Heart left ventricle (tissue), 16 donors: ENCODE data around the gene IKZF1. TPM values are rescaled to one million over a fixed set of nuclear protein-coding genes. Genes with fewer than 3 reads are reported as not detected.

Source experiments
- ATAC-seq, 4 donors: fragments of 200-7000 bp; cut with Tn5 transposase; one replicate each; pipeline ENCODE4 v1.9.1; 2020 to 2022; ENCODE audit warnings: moderate library complexity in 4 of 4, mild to moderate bottlenecking in 3 of 4, moderate number of reproducible peaks in 1 of 4
- DNase-seq, 5 donors: peaks; one replicate each; pipeline ENCODE4 v3.0.0-alpha.2; 2020
- H3K27ac ChIP-seq, 12 donors: fragments of 200-600 bp; sonication (generic) in 4 of 12; one replicate each; pipeline versions ENCODE4 v1.5.0 to v1.8.0; 2016 to 2022; ENCODE audit warnings: mild to moderate bottlenecking in 2 of 12
- H3K27me3 ChIP-seq, 9 donors: fragments of 200-600 bp; sonication (generic) in 2 of 9; one replicate each; pipeline versions ENCODE4 v1.5.1 to v1.8.0; 2016 to 2022; ENCODE audit warnings: mild to moderate bottlenecking in 3 of 9
- H3K36me3 ChIP-seq, 9 donors: fragments of 200-600 bp; sonication (generic) in 2 of 9; one replicate each; pipeline versions ENCODE4 v1.5.0 to v1.8.0; 2018 to 2022; ENCODE audit warnings: mild to moderate bottlenecking in 2 of 9
- H3K4me1 ChIP-seq, 12 donors: fragments of 200-600 bp; sonication (generic) in 4 of 12; one replicate each; pipeline versions ENCODE4 v1.5.0 to v1.8.0; 2016 to 2022; ENCODE audit warnings: mild to moderate bottlenecking in 3 of 12
- H3K4me3 ChIP-seq, 12 donors: fragments of 200-600 bp; sonication (generic) in 4 of 12; one replicate each; pipeline versions ENCODE4 v1.5.0 to v1.8.0; 2017 to 2022; ENCODE audit warnings: mild to moderate bottlenecking in 9 of 12, moderate library complexity in 4 of 12
- H3K9me3 ChIP-seq, 12 donors: fragments of 200-600 bp; sonication (generic) in 4 of 12; one replicate each; pipeline versions ENCODE4 v1.5.0 to v1.8.0; 2016 to 2022; ENCODE audit warnings: mild to moderate bottlenecking in 1 of 12
- CTCF ChIP-seq, 12 donors: fragments of 200-600 bp; sonication (generic) in 4 of 12; IDR thresholded peaks; one replicate each; pipeline versions ENCODE4 v1.5.0 to v1.8.0; 2018 to 2022; ENCODE audit warnings: antibody characterized with exemption in 12 of 12, mild to moderate bottlenecking in 5 of 12
- POLR2A ChIP-seq, 2 donors: fragments of 450-650 bp; IDR thresholded peaks; one replicate each; pipeline ENCODE4 v1.6.1; 2017; ENCODE audit warnings: antibody characterized with exemption in 2 of 2, mild to moderate bottlenecking in 2 of 2, moderate library complexity in 2 of 2
- WGBS, 4 donors: extraction: QIAGEN DNeasy Blood & Tissue Kit in 2 of 4; methylation state at CpG; one replicate each; pipeline versions ENCODE4 v1.1.5 to v1.1.7; 2013 to 2018; 5-methylcytosine and 5-hydroxymethylcytosine counted together
- intact Hi-C, 10 donors: fragments of 100-400 bp; cut with DNase I; formaldehyde crosslinking; loops; one replicate each; pipeline versions ENCODE4 v1.11.1 to v1.14.2; 2022
- polyA plus RNA-seq, 2 donors: library from polyadenylated mRNA; stranded (reverse); fragments of 200-250 nt; gene quantifications; one replicate each; pipeline ENCODE4 v1.2.3, GENCODE V29; 2013
- total RNA-seq, 9 donors: library from RNA; depleted of rRNA in 2 of 9; stranded (reverse); fragments of >200 nt in 2 of 9; fragmentation: NEBNext Ultra II Directional in 3 of 9; extraction: Animal tissue kit (Norgen Biotek cat#: 25700) in 3 of 9; gene quantifications; one replicate each; pipeline versions ENCODE4 v1.1.0 to v1.2.4, GENCODE V29; 2016 to 2023
- donor health status: ischemic (EF 13 %, LVEDD 7.1; RV severe dilation, severe dysfunction).
- donor health status: healthy with polysubstance abuse.
- donor health status: DM: no; HTN: yes; CAD: no.
- donor health status: DM: no; HTN: no; CAD: no.
- donor health status: ischemic (EF 25% LVEDD 6.9; RV normal size, moderate dysfunction).
- donor health status: ischemic (EF 25% LVEDD 5.7; RV mildly dilated, moderate dysfunction).
- donor health status: healthy.
- donor health status: DM: yes; HTN: yes; CAD: no.
- donor health status: ischemic (EF 35%, LVEDD 5.7; RV mildly dilated, moderate dysfunction).
- donor health status: nonischemic (EF 11% LVEDD 7.7; RV severe dilation, severe dysfunction).
- donor health status: DM: yes; HTN: yes; CAD: no.
- donor health status: PGD.
- donor health status: ischemic (EF 29% LVEDD 5.4; RV normal size, mild dysfunction).
- donor health status: nonischemic (EF 23%, LVEDD 6.1; RV moderate dilation, normal function).

Gene IKZF1
- total and polyA plus RNA-seq, 11 donors, result 0.30 to 27.8 (median 2.4) TPM

GRCh38 chr7:50306494-50307367 is 2.2 kb downstream of the IKZF1 start:
- TF ChIP-seq CTCF (IDR thresholded peaks at IDR 0.05), result no peak
- WGBS, 4 donors, result 66 to 77% (median 73%) methylated on average over 10 of the region's 10 CpGs
- peaks cover 13 to 66% (median 25%) of the 10 kb centered on the region in 9 donors for H3K27me3 ChIP-seq
- H3K27ac ChIP-seq, result peak overlapping the region in 1 of 12 donors; percentile 96
- H3K4me1 ChIP-seq, result peaks cover 0 to 42% (median 0%) of the 10 kb centered on the region in 12 donors
- H3K36me3 ChIP-seq, result no peaks in the 10 kb centered on the region
- peak overlapping the region in 6 of 12 donors; percentile 7 to 76 (median 54) for H3K4me3 ChIP-seq
- H3K9me3 ChIP-seq, result no peaks in the 10 kb centered on the region
- DNase-seq, result no peak
- no peak for ATAC-seq
- intact Hi-C loops, result loop anchor here in 1 of 10 donors (10.0 kb wide), 1 partner anchor 102 kb away; no protein-coding TSS in a partner anchor

GRCh38 chr7:50307368-50308032 is 3.0 kb downstream of the IKZF1 start:
- intact Hi-C loops, result loop anchor here in 1 of 10 donors (10.0 kb wide), 1 partner anchor 103 kb away; no protein-coding TSS in a partner anchor
- ATAC-seq (no peak), DNase-seq (peak in 1 of 5 donors; percentile 61)
- Histone ChIP-seq H3K27ac (peak overlapping the region in 1 of 12 donors; percentile 96), H3K4me3 (peak overlapping the region in 2 of 12 donors; percentile 53 to 76), H3K36me3 (no peaks in the 10 kb centered on the region), H3K27me3 (peaks cover 12 to 59% (median 25%) of the 10 kb centered on the region in 9 donors), H3K4me1 (peaks cover 0 to 42% (median 0%) of the 10 kb centered on the region in 12 donors), H3K9me3 (no peaks in the 10 kb centered on the region)
- 36 to 48% (median 42%) methylated on average over 10 of the region's 10 CpGs for WGBS, 4 donors
- TF ChIP-seq CTCF (IDR thresholded peaks at IDR 0.05) (no peak), POLR2A (IDR thresholded peaks at IDR 0.05) (no peak)

GRCh38 chr7:50308203-50308531 is 3.7 kb downstream of the IKZF1 start:
- 75 to 78% (median 76%) methylated on average over 3 of the region's 3 CpGs for WGBS, 4 donors
- H3K4me3 ChIP-seq, result peak overlapping the region in 1 of 12 donors; percentile 76
- DNase-seq, result no peak
- no peaks in the 10 kb centered on the region for H3K9me3 ChIP-seq
- no peaks in the 10 kb centered on the region for H3K36me3 ChIP-seq
- TF ChIP-seq CTCF (IDR thresholded peaks at IDR 0.05) (no peak), POLR2A (IDR thresholded peaks at IDR 0.05) (no peak)
- peak overlapping the region in 1 of 12 donors; percentile 96 for H3K27ac ChIP-seq
- H3K4me1 ChIP-seq, result peaks cover 0 to 49% (median 0%) of the 10 kb centered on the region in 12 donors
- peaks cover 5 to 59% (median 18%) of the 10 kb centered on the region in 9 donors for H3K27me3 ChIP-seq
- no peak for ATAC-seq
- intact Hi-C loops, result loop anchor here in 1 of 10 donors (10.0 kb wide), 1 partner anchor 103 kb away; no protein-coding TSS in a partner anchor
